ENCODE data around the gene DICER1. TPM values are rescaled to one million over a fixed set of nuclear protein-coding genes. Genes with fewer than 3 reads are reported as not detected.

DICER1 gene
- total RNA-seq, 1 donor from 2014 or later, result 63.3 TPM

DNA sequence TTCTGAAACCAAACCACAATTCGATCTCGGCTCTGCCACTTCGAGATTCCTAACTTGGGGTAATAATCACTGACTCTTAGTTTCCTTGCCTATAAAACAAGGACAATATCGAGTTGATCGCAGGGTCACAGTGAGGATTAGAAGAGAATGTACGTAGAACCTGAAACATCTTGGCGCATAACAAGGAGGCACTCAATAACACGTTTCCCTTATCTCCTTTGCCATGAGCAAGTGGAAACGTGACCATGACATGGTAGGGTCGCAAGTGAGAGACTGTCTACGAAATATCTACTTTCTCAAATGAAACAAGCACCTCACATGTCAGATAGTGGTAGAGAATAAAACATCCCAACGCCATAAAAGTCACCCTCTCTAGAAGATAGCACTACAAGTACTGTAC, 2.3 kb downstream of the DICER1 start:
- Mint-ChIP-seq H3K9me3 (ENCODE audit: low read depth) (no peaks in the 10 kb centered on the region), H3K4me1 (ENCODE audit: low read depth) (peaks cover 55% of the 10 kb centered on the region), H3K27ac (ENCODE audit: unreplicated experiment) (no peak overlapping the region), H3K4me3 (ENCODE audit: unreplicated experiment) (peak overlapping the region; percentile 84), H3K36me3 (ENCODE audit: low read depth) (no peaks in the 10 kb centered on the region), H3K27me3 (ENCODE audit: low read depth) (no peaks in the 10 kb centered on the region)
- DNase-seq (ENCODE audit: low spot score), result no peak
- TF ChIP-seq, protein P1, sequence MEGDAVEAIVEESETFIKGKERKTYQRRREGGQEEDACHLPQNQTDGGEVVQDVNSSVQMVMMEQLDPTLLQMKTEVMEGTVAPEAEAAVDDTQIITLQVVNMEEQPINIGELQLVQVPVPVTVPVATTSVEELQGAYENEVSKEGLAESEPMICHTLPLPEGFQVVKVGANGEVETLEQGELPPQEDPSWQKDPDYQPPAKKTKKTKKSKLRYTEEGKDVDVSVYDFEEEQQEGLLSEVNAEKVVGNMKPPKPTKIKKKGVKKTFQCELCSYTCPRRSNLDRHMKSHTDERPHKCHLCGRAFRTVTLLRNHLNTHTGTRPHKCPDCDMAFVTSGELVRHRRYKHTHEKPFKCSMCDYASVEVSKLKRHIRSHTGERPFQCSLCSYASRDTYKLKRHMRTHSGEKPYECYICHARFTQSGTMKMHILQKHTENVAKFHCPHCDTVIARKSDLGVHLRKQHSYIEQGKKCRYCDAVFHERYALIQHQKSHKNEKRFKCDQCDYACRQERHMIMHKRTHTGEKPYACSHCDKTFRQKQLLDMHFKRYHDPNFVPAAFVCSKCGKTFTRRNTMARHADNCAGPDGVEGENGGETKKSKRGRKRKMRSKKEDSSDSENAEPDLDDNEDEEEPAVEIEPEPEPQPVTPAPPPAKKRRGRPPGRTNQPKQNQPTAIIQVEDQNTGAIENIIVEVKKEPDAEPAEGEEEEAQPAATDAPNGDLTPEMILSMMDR (IDR thresholded peaks at IDR 0.05), result no peak

DNA sequence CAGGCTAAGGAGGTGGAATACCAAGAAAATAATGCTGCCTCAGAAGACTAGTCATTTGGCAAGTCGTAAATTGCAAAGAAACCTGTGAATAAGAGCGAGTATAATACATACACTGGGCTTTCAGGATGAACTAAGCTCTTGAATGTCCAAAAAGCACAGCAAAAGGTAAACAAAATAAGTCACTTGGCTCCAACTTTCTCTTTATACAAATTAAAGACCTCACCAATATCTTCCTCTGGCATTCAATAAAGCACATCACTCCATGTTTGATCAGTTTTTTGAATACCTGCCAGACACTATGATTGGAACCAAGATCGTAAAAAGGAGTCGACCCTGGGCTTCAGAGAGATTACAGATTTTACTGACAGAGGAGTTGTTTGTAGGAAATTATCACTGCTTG, 3.5 kb downstream of the DICER1 start:
- H3K4me1 Mint-ChIP-seq (ENCODE audit: low read depth), result peaks cover 65% of the 10 kb centered on the region
- no peaks in the 10 kb centered on the region for H3K27me3 Mint-ChIP-seq (ENCODE audit: low read depth)
- no peaks in the 10 kb centered on the region for H3K9me3 Mint-ChIP-seq (ENCODE audit: low read depth)
- H3K36me3 Mint-ChIP-seq (ENCODE audit: low read depth), result no peaks in the 10 kb centered on the region
- no peak overlapping the region for H3K27ac Mint-ChIP-seq (ENCODE audit: unreplicated experiment)
- no peak overlapping the region for H3K4me3 Mint-ChIP-seq (ENCODE audit: unreplicated experiment)
- no peak for DNase-seq (ENCODE audit: low spot score)
- TF ChIP-seq, protein P1 (IDR thresholded peaks at IDR 0.05), result no peak

GRCh38 chr14:95151561-95151960, 5.8 kb downstream of the DICER1 start:
- Mint-ChIP-seq H3K27me3 (ENCODE audit: low read depth) (no peaks in the 10 kb centered on the region), H3K4me3 (ENCODE audit: unreplicated experiment) (no peak overlapping the region), H3K36me3 (ENCODE audit: low read depth) (no peaks in the 10 kb centered on the region), H3K9me3 (ENCODE audit: low read depth) (no peaks in the 10 kb centered on the region), H3K4me1 (ENCODE audit: low read depth) (peaks cover 72% of the 10 kb centered on the region), H3K27ac (ENCODE audit: unreplicated experiment) (no peak overlapping the region)
- TF ChIP-seq, protein P1 (IDR thresholded peaks at IDR 0.05), result no peak
- no peak for DNase-seq (ENCODE audit: low spot score)

GRCh38 chr14:95150910-95151309, 6.4 kb downstream of the DICER1 start:
- Mint-ChIP-seq H3K9me3 (ENCODE audit: low read depth) (peaks cover under 1% of the 10 kb centered on the region), H3K4me1 (ENCODE audit: low read depth) (peaks cover 71% of the 10 kb centered on the region), H3K27ac (ENCODE audit: unreplicated experiment) (no peak overlapping the region), H3K36me3 (ENCODE audit: low read depth) (no peaks in the 10 kb centered on the region), H3K27me3 (ENCODE audit: low read depth) (no peaks in the 10 kb centered on the region), H3K4me3 (ENCODE audit: unreplicated experiment) (no peak overlapping the region)
- no peak for DNase-seq (ENCODE audit: low spot score)
- TF ChIP-seq, protein P1 (IDR thresholded peaks at IDR 0.05), result no peak

GRCh38 chr14:95149441-95149840, 7.9 kb downstream of the DICER1 start:
- Mint-ChIP-seq H3K27me3 (ENCODE audit: low read depth) (no peaks in the 10 kb centered on the region), H3K9me3 (ENCODE audit: low read depth) (peaks cover 9% of the 10 kb centered on the region), H3K27ac (ENCODE audit: unreplicated experiment) (no peak overlapping the region), H3K36me3 (ENCODE audit: low read depth) (no peaks in the 10 kb centered on the region), H3K4me3 (ENCODE audit: unreplicated experiment) (no peak overlapping the region), H3K4me1 (ENCODE audit: low read depth) (peaks cover 64% of the 10 kb centered on the region)
- TF ChIP-seq, protein P1 (IDR thresholded peaks at IDR 0.05), result no peak
- DNase-seq (ENCODE audit: low spot score), result no peak
